HK-2 (cell line): Measurements from ENCODE around the gene DOK6.
"Not testable (repeated sequence)": the region's sequence is repeated elsewhere in the genome, so short reads cannot be mapped to it uniquely, and the experiment has no call there.

Experiments
- DNase-seq: peaks from one replicate; pipeline ENCODE4 v3.0.0-alpha.2; 2018; ENCODE audit not compliant: unreplicated experiment

The DOK6 gene

GRCh38 chr18:69400253-69400975 is at the start of gene DOK6:
Gene DOK6, plus strand, starts transcription at chr18:69400888.
- DNase-seq = peak; percentile 76

- no peak for DNase-seq
Measured at GRCh38 chr18:69353023-69353422, 47.7 kb upstream of the DOK6 start.

- no peak for DNase-seq
Measured at GRCh38 chr18:69357590-69357989, 43.1 kb upstream of the DOK6 start.

- no peak for DNase-seq
Measured at GRCh38 chr18:69358212-69358895, 42.3 kb upstream of the DOK6 start.

- DNase-seq = not testable (repeated sequence)
Measured at GRCh38 chr18:69359768-69360167, 40.9 kb upstream of the DOK6 start.

- no peak for DNase-seq
Measured at GRCh38 chr18:69364930-69365329, 35.8 kb upstream of the DOK6 start.

- DNase-seq = no peak
Measured at GRCh38 chr18:69365658-69366057, 35.0 kb upstream of the DOK6 start.

- DNase-seq = no peak
Measured at GRCh38 chr18:69367104-69367503, 33.6 kb upstream of the DOK6 start.

GRCh38 chr18:69371729-69372128 is 29.0 kb upstream of the DOK6 start:
- DNase-seq = no peak

GRCh38 chr18:69380324-69380723 is 20.4 kb upstream of the DOK6 start:
- no peak for DNase-seq

GRCh38 chr18:69383186-69383585 is 17.5 kb upstream of the DOK6 start:
- DNase-seq = no peak

GRCh38 chr18:69387186-69387585 is 13.5 kb upstream of the DOK6 start:
- no peak for DNase-seq

GRCh38 chr18:69388222-69388621 is 12.5 kb upstream of the DOK6 start:
- no peak for DNase-seq

GRCh38 chr18:69397096-69397495 is 3.6 kb upstream of the DOK6 start:
- no peak for DNase-seq

- DNase-seq = no peak
Measured at GRCh38 chr18:69399253-69399652, 1.4 kb upstream of the DOK6 start.

GRCh38 chr18:69400976-69401225 is 213 bp downstream of the DOK6 start:
- DNase-seq = no peak

GRCh38 chr18:69401226-69401971 is 711 bp downstream of the DOK6 start:
- peak; percentile 50 for DNase-seq

- no peak for DNase-seq
Measured at GRCh38 chr18:69401972-69402532, 1.4 kb downstream of the DOK6 start.

GRCh38 chr18:69402533-69402989 is 1.9 kb downstream of the DOK6 start:
- DNase-seq = no peak

GRCh38 chr18:69408522-69408921 is 7.8 kb downstream of the DOK6 start:
- DNase-seq = no peak

GRCh38 chr18:69411199-69411598 is 10.5 kb downstream of the DOK6 start:
- no peak for DNase-seq

- no peak for DNase-seq
Measured at GRCh38 chr18:69414184-69414583, 13.5 kb downstream of the DOK6 start.

GRCh38 chr18:69432847-69433246 is 32.2 kb downstream of the DOK6 start:
- DNase-seq = no peak
